Measurements from ENCODE around the gene RPSA. TPM values are rescaled to one million over a fixed set of nuclear protein-coding genes. Genes with fewer than 3 reads are reported as not detected.

Gene RPSA
- total RNA-seq, 4 donors from 2014 or later, result 824 to 1,988 (median 1,203) TPM

GRCh38 chr3:39433642-39434041 is 27.1 kb downstream of the RPSA start:
- H3K9me3 ChIP-seq, result no peaks in the 10 kb centered on the region
- no peak for DNase-seq
- intact Hi-C loops (cut with DNase I; ENCODE audit: low total_unique reads), result no loop called here
- peak overlapping the region; percentile 43 to 86 for H3K27ac ChIP-seq
- no peaks in the 10 kb centered on the region for H3K36me3 ChIP-seq
- no peak overlapping the region for H3K4me3 ChIP-seq
- TF ChIP-seq POLR2A (IDR thresholded peaks at IDR 0.05), result no peak
- TF ChIP-seq, protein P1, sequence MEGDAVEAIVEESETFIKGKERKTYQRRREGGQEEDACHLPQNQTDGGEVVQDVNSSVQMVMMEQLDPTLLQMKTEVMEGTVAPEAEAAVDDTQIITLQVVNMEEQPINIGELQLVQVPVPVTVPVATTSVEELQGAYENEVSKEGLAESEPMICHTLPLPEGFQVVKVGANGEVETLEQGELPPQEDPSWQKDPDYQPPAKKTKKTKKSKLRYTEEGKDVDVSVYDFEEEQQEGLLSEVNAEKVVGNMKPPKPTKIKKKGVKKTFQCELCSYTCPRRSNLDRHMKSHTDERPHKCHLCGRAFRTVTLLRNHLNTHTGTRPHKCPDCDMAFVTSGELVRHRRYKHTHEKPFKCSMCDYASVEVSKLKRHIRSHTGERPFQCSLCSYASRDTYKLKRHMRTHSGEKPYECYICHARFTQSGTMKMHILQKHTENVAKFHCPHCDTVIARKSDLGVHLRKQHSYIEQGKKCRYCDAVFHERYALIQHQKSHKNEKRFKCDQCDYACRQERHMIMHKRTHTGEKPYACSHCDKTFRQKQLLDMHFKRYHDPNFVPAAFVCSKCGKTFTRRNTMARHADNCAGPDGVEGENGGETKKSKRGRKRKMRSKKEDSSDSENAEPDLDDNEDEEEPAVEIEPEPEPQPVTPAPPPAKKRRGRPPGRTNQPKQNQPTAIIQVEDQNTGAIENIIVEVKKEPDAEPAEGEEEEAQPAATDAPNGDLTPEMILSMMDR (IDR thresholded peaks at IDR 0.05), result no peak
- H3K4me1 ChIP-seq, result no peaks in the 10 kb centered on the region
- no peaks in the 10 kb centered on the region for H3K27me3 ChIP-seq

- Histone ChIP-seq H3K27ac (peak overlapping the region; percentile 43 to 86), H3K27me3 (no peaks in the 10 kb centered on the region), H3K36me3 (no peaks in the 10 kb centered on the region), H3K9me3 (no peaks in the 10 kb centered on the region), H3K4me1 (no peaks in the 10 kb centered on the region), H3K4me3 (no peak overlapping the region)
- peak in 1 of 2 donors; percentile 70 for DNase-seq
- TF ChIP-seq, protein P1 (IDR thresholded peaks at IDR 0.05), result no peak
- no peak for TF ChIP-seq POLR2A (IDR thresholded peaks at IDR 0.05)
- intact Hi-C loops (cut with DNase I; ENCODE audit: low total_unique reads), result no loop called here
Measured at GRCh38 chr3:39434574-39434973, 28.1 kb downstream of the RPSA start.

GRCh38 chr3:39435006-39435748 is 28.7 kb downstream of the RPSA start:
- intact Hi-C loops (cut with DNase I; ENCODE audit: low total_unique reads), result no loop called here
- peak in 1 of 2 donors; percentile 59 for DNase-seq

DNA sequence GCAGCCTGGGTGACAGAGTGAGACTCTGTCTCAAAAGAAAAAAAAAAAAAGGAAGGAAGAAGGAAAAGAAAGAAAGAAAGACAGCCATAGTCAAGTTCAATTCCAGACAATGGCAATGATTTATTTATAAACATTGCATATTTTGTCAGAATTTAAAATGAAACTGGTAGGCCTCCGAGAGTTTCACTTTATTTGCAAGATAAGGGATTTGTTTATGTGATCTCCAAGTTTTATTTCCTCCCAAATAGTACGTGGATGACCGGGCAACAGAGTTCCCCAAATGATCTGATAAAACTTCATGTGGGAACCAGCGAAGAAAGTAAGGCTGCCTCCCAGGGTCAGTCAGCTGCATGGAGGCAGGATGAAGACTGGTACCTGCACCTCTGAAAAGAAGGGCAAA is 32.4 kb downstream of the RPSA start:
- TF ChIP-seq, protein P1 (IDR thresholded peaks at IDR 0.05), result no peak
- no peak for TF ChIP-seq POLR2A (IDR thresholded peaks at IDR 0.05)
- Histone ChIP-seq H3K36me3 (no peaks in the 10 kb centered on the region), H3K9me3 (no peaks in the 10 kb centered on the region), H3K4me3 (no peak overlapping the region), H3K4me1 (no peaks in the 10 kb centered on the region), H3K27ac (peak overlapping the region in 1 of 2 donors; percentile 35), H3K27me3 (no peaks in the 10 kb centered on the region)
- no peak for DNase-seq
- intact Hi-C loops (cut with DNase I; ENCODE audit: low total_unique reads), result no loop called here

More at GRCh38 chr3:39435006-39435748, 28.7 kb downstream of the RPSA start:
- no peak overlapping the region for H3K4me3 ChIP-seq
- peak overlapping the region; percentile 43 to 86 for H3K27ac ChIP-seq
- TF ChIP-seq, protein P1 (IDR thresholded peaks at IDR 0.05), result no peak
- no peak for TF ChIP-seq POLR2A (IDR thresholded peaks at IDR 0.05)
- H3K9me3 ChIP-seq, result no peaks in the 10 kb centered on the region
- H3K27me3 ChIP-seq, result no peaks in the 10 kb centered on the region
- H3K4me1 ChIP-seq, result no peaks in the 10 kb centered on the region
- H3K36me3 ChIP-seq, result no peaks in the 10 kb centered on the region

DNA sequence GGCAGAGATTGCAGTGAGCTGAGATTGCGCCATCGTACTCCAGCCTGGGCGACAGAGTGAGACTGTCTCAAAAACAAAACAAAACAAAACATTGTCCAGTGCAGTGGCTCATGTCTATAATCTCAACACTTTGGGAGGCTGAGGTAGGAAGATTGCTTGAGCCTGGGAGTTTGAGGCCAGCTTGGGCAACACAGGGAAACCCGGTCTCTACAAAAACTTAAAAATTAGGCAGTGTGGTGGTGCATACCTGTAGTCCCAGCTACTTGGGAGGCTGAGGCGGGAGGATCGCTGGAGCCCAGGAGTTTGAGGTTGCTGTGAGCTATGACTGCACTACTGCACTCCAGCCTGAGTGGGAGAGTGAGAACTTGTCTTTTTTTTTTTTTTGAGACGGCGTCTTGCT is 33.8 kb downstream of the RPSA start:
- intact Hi-C loops (cut with DNase I; ENCODE audit: low total_unique reads), result no loop called here

More for the DNA sequence above, 33.8 kb downstream of the RPSA start:
- Histone ChIP-seq H3K4me1 (no peaks in the 10 kb centered on the region), H3K36me3 (no peaks in the 10 kb centered on the region), H3K27me3 (no peaks in the 10 kb centered on the region), H3K27ac (no peak overlapping the region), H3K4me3 (no peak overlapping the region), H3K9me3 (no peaks in the 10 kb centered on the region)
- no peak for DNase-seq
- TF ChIP-seq, protein P1 (IDR thresholded peaks at IDR 0.05), result no peak
- TF ChIP-seq POLR2A (IDR thresholded peaks at IDR 0.05), result no peak
